ENCODE data around the gene SP1.
"Not testable (repeated sequence)": the region's sequence is repeated elsewhere in the genome, so short reads cannot be mapped to it uniquely, and the experiment has no call there.

SP1 gene

GRCh38 chr12:53413485-53414204 is 33.7 kb downstream of the SP1 start:
- DNase-seq (ENCODE audit: low read depth, low spot score), result no peak

GRCh38 chr12:53414756-53415417 is 34.9 kb downstream of the SP1 start:
- peak; percentile 33 for DNase-seq (ENCODE audit: low read depth, low spot score)

GRCh38 chr12:53415752-53416389 is 35.9 kb downstream of the SP1 start:
- peak; percentile 43 for DNase-seq (ENCODE audit: low read depth, low spot score)

- DNase-seq (ENCODE audit: low read depth, low spot score), result not testable (repeated sequence)
These were observed 37.4 kb downstream of the SP1 start for GRCh38 chr12:53417291-53417816.

- no peak for DNase-seq (ENCODE audit: low read depth, low spot score)
These were observed 38.2 kb downstream of the SP1 start for GRCh38 chr12:53418221-53418620.

GRCh38 chr12:53419756-53420155 is 39.8 kb downstream of the SP1 start:
- no peak for DNase-seq (ENCODE audit: low read depth, low spot score)

- not testable (repeated sequence) for DNase-seq (ENCODE audit: low read depth, low spot score)
These were observed 42.3 kb downstream of the SP1 start for GRCh38 chr12:53422247-53422646.

GRCh38 chr12:53423597-53423996 is 43.6 kb downstream of the SP1 start, which contains the start of gene AMHR2:
Gene AMHR2, plus strand, starts transcription at chr12:53423855. Its CDS starts 80 bp downstream, at chr12:53423935.
- DNase-seq (ENCODE audit: low read depth, low spot score), result no peak

GRCh38 chr12:53424626-53425514 is 44.9 kb downstream of the SP1 start:
- DNase-seq (ENCODE audit: low read depth, low spot score), result peak; percentile 24

GRCh38 chr12:53425515-53426150 is 45.7 kb downstream of the SP1 start:
- no peak for DNase-seq (ENCODE audit: low read depth, low spot score)

- DNase-seq (ENCODE audit: low read depth, low spot score), result no peak
These were observed 48.1 kb downstream of the SP1 start for GRCh38 chr12:53427905-53428594.

- DNase-seq (ENCODE audit: low read depth, low spot score), result no peak
These were observed 48.8 kb downstream of the SP1 start for GRCh38 chr12:53428741-53429140.

- DNase-seq (ENCODE audit: low read depth, low spot score), result no peak
These were observed 50.1 kb downstream of the SP1 start for GRCh38 chr12:53430116-53430515.

GRCh38 chr12:53431187-53431586 is 51.2 kb downstream of the SP1 start:
- no peak for DNase-seq (ENCODE audit: low read depth, low spot score)

GRCh38 chr12:53435326-53435725 is 55.4 kb downstream of the SP1 start:
- DNase-seq (ENCODE audit: low read depth, low spot score), result not testable (repeated sequence)

- DNase-seq (ENCODE audit: low read depth, low spot score), result not testable (repeated sequence)
These were observed 59.6 kb downstream of the SP1 start for GRCh38 chr12:53439582-53439981.

GRCh38 chr12:53441040-53441833 is 61.3 kb downstream of the SP1 start, which contains the start of gene PRR13:
Gene PRR13, plus strand, starts transcription at chr12:53441734. Its CDS starts 981 bp downstream, at chr12:53442715.
- DNase-seq (ENCODE audit: low read depth, low spot score), result peak; percentile 98

- no peak for DNase-seq (ENCODE audit: low read depth, low spot score)
These were observed 64.0 kb downstream of the SP1 start for GRCh38 chr12:53443955-53444354.

- not testable (repeated sequence) for DNase-seq (ENCODE audit: low read depth, low spot score)
These were observed 64.8 kb downstream of the SP1 start for GRCh38 chr12:53444593-53445325.

Data from ELF-1 (cell line).